Activated T-helper 1 cell treated with anti-CD3 and anti-CD28 coated beads, Interleukin-12 subunit alpha, Interleukin-12 subunit beta, Interleukin-2, Interleukin-4 antibody, amounts not matched to agents 30 ng/mL and 10 ng/mL and 1 ng/mL, durations not matched to agents 14 hours and 24 hours and 36 hours (primary cell): ENCODE measurements around the gene UBXN7. TPM values are rescaled to one million over a fixed set of nuclear protein-coding genes. Genes with fewer than 3 reads are reported as not detected.

Experiments used
- DNase-seq: peaks from one replicate; pipeline ENCODE4 v3.0.0; 2021; ENCODE audit warnings: low spot score
- H3K27ac Mint-ChIP-seq: one replicate; pipeline ENCODE4 v1.8.0; 2021; ENCODE audit warnings: mild to moderate bottlenecking, mixed read lengths
- H3K27me3 Mint-ChIP-seq: one replicate; pipeline ENCODE4 v1.8.0; 2022; ENCODE audit warnings: mild to moderate bottlenecking, moderate library complexity, mixed read lengths; ENCODE audit not compliant: insufficient read depth
- H3K36me3 Mint-ChIP-seq: one replicate; pipeline ENCODE4 v1.8.0; 2021; ENCODE audit warnings: low read depth, mixed read lengths
- H3K4me1 Mint-ChIP-seq: one replicate; pipeline ENCODE4 v1.8.0; 2021; ENCODE audit warnings: low read depth, mixed read lengths
- H3K4me3 Mint-ChIP-seq: one replicate; pipeline ENCODE4 v1.8.0; 2021; ENCODE audit warnings: mild to moderate bottlenecking, moderate library complexity, mixed read lengths
- H3K9me3 Mint-ChIP-seq: one replicate; pipeline ENCODE4 v1.8.0; 2021; ENCODE audit warnings: mixed read lengths
- intact Hi-C: fragments of 100-400 bp; cut with micrococcal nuclease; formaldehyde crosslinking; loops from one replicate; pipeline ENCODE4 v1.15.1; 2024
- total RNA-seq: library from RNA; stranded (reverse); gene quantifications from 2 replicates; pipeline ENCODE4 v1.2.3, GENCODE V29; 2022

UBXN7 gene
- total RNA-seq, 1 donor from 2014 or later, result 60.9 TPM

DNA sequence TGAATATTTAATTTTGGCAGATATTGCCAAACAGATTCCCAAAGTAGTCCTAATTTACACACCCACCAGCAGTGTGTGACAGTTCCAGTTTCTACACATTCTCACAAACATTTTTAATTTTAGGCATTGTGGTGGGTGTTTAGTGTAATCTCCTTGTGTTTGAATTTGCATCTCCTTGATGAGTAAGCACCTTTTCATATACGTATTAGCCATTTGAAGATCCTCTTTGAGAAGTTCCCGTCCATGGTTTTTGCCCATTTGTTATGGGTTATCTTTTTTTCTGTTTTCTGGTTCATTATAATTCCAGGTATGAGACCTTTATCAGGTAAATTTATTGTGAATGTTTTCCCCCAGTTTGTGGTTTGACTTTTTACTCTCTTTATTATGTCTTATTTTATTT, 91.8 kb downstream of the UBXN7 start:
- no peak overlapping the region for H3K27ac Mint-ChIP-seq
- no peaks in the 10 kb centered on the region for H3K36me3 Mint-ChIP-seq
- intact Hi-C loops, result no loop called here
- no peaks in the 10 kb centered on the region for H3K9me3 Mint-ChIP-seq
- no peaks in the 10 kb centered on the region for H3K4me1 Mint-ChIP-seq
- DNase-seq, result no peak
- H3K4me3 Mint-ChIP-seq, result no peak overlapping the region
- no peaks in the 10 kb centered on the region for H3K27me3 Mint-ChIP-seq

DNA sequence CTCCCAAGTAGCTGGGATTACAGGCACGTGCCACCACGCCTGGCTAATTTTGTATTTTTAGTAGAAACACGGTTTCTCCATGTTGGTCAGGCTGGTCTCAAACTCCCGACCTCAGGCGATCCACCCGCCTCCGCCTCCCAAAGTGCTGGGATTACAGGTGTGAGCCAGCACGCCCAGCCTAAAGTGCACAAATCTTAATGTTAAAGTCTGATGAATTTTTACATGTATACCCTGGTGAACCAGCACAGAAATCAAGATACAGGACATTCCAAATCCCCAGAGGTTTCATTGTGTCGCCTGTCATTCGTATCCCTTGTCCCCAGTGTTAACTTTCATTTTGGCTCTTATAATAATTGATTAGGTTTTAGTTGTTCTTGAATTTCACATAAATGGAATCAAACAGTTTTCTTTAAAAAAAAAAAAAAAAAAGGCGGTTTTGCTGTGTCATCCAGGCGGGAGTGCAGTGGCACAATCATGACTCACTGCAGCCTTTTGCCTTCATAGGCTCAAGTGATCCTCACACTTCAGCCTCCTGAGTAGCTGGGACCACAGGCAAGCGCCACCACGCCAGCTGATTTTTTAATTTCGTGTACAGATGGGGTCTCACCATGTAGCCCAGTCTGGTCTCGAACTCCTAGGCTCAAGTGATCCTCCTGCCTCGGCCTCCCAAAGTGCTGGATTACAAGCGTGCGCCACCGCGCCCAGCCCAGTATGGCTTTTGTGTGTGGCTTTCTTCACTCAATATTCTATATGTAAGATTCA, 92.6 kb downstream of the UBXN7 start:
- DNase-seq, result no peak
- intact Hi-C loops, result no loop called here
- no peaks in the 10 kb centered on the region for H3K4me1 Mint-ChIP-seq
- no peak overlapping the region for H3K27ac Mint-ChIP-seq
- H3K9me3 Mint-ChIP-seq, result no peaks in the 10 kb centered on the region
- H3K27me3 Mint-ChIP-seq, result no peaks in the 10 kb centered on the region
- no peaks in the 10 kb centered on the region for H3K36me3 Mint-ChIP-seq
- no peak overlapping the region for H3K4me3 Mint-ChIP-seq

DNA sequence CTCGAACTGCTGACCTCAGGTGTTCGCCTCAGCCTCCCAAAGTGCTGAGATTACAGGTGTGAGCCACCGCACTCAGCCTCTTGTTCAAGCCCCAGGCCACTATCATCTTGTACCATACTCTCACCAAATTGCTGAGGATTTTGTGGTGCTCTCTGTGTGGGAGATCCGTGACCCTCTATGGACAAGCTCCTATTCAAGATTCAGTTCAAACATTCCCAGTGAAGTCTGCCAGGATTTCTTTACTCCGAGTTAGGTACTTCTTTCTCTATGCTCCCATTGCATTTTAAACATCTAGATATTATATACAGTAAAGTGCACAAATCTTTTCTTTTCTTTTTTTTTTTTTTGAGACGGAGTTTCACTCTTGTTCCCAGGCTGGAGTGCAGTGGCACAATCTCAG, 93.2 kb downstream of the UBXN7 start:
- Mint-ChIP-seq H3K27ac (no peak overlapping the region), H3K4me1 (no peaks in the 10 kb centered on the region), H3K36me3 (no peaks in the 10 kb centered on the region), H3K4me3 (no peak overlapping the region), H3K27me3 (no peaks in the 10 kb centered on the region), H3K9me3 (no peaks in the 10 kb centered on the region)
- intact Hi-C loops, result no loop called here
- DNase-seq, result no peak

DNA sequence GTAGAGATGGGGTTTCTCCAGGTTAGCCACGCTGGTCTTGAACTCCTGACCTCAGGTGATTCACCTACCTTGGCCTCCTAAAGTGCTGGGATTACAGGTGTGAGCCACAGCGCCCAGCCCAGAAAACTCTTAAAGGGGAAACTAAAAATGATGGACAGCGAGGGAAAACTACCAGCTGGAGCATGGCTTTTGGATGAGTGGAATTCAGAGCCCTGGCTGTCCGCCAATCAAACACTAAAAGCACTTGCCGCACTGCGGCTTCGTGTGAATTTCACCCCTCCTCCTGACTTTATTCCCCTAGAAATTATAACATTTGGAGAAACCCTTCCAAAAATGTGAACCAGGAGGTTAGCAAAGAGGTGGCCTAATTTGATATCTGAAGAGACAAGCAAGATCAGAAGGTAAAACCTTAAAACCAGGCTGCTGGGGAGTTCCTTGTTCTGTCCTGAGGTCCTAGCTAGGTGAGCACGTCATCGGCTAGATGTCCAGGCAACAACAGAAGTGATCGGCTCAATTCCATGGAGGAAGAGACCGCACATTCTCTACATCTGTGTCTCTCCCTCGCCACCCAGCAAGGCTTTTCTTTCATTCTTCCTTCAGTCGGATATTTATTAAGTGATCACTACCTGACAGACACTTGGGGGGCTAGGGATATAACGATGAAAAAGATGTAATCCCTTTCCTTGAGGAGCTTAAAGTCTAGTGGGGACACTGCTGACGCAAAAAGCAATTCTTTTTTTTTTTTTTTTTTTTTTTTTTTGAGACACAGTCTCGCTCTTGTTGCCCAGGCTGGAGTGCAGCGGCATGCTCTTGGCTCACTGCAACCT, 95.7 kb downstream of the UBXN7 start:
- no peaks in the 10 kb centered on the region for H3K9me3 Mint-ChIP-seq
- no peaks in the 10 kb centered on the region for H3K4me1 Mint-ChIP-seq
- intact Hi-C loops, result no loop called here
- DNase-seq, result no peak
- H3K27ac Mint-ChIP-seq, result no peak overlapping the region
- no peaks in the 10 kb centered on the region for H3K36me3 Mint-ChIP-seq
- no peak overlapping the region for H3K4me3 Mint-ChIP-seq
- H3K27me3 Mint-ChIP-seq, result peaks cover 4% of the 10 kb centered on the region

DNA sequence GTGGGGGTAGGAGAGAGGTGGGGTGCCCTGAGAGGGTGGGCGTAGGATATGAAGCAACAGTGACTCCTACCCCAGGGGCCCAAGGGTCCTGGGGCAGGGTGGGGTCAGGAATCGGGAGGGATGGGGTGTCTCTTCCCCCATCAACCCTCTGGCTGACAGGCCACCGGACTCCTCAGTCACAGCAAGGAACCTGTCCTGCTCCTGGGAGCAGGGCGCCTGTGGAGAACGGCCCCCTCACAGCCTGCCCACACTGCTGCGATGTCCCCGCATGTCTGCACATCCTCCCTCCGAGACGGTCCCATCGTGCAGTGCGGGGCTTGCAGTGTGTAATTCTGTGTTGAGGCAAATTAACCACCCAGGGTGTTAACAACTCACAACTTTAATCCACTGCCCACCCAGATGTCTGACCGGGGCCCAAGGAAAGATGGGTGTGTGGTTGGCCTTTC, 96.7 kb downstream of the UBXN7 start:
- H3K36me3 Mint-ChIP-seq, result no peaks in the 10 kb centered on the region
- intact Hi-C loops, result no loop called here
- H3K4me3 Mint-ChIP-seq, result no peak overlapping the region
- DNase-seq, result no peak
- no peaks in the 10 kb centered on the region for H3K9me3 Mint-ChIP-seq
- H3K27ac Mint-ChIP-seq, result no peak overlapping the region
- H3K4me1 Mint-ChIP-seq, result no peaks in the 10 kb centered on the region
- peaks cover 4% of the 10 kb centered on the region for H3K27me3 Mint-ChIP-seq

DNA sequence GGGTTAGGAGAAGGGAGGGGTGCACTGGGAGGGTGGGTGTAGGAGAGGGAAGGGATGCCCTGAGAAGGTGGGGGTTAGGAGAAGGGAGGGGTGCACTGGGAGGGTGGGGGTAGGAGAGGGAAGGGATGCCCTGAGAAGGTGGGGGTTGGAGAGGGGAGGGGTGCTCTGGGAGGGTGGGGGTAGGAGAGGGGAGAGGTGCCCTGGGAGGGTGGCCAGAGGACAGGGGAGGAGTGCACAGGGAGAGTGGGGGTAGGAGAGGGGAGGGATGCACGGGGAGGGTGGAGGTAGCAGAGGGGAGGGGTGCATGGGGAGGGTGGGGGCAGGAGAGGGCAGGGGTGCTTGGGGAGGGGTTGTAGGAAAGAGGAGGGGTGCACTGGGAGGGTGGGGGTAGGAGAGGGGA, 97.2 kb downstream of the UBXN7 start:
- intact Hi-C loops, result no loop called here
- no peak for DNase-seq
- Mint-ChIP-seq H3K4me3 (no peak overlapping the region), H3K36me3 (no peaks in the 10 kb centered on the region), H3K4me1 (no peaks in the 10 kb centered on the region), H3K27ac (no peak overlapping the region), H3K9me3 (no peaks in the 10 kb centered on the region), H3K27me3 (peaks cover 10% of the 10 kb centered on the region)

DNA sequence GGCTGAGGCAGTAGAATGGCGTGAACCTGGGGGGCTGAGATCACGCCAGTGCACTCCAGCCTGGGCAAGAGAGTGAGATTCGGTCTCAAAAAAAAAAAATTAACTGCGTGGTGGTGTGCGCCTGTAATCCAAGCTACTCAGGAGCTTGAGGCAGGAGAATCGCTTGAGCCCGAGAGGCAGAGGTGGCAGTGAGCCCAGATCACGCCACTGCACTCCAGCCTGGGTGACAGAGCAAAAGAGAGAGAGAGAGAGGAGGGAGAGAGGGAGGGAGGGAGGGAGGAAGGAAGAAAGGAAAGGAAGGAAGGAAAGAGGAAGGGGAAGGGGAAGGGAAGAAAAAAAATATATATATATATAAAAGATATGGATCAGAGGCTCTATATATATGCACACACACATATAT, 100.1 kb downstream of the UBXN7 start:
- Mint-ChIP-seq H3K4me3 (no peak overlapping the region), H3K9me3 (no peaks in the 10 kb centered on the region), H3K27me3 (peaks cover 23% of the 10 kb centered on the region), H3K4me1 (no peaks in the 10 kb centered on the region), H3K36me3 (no peaks in the 10 kb centered on the region), H3K27ac (no peak overlapping the region)
- intact Hi-C loops, result no loop called here
- DNase-seq, result no peak

DNA sequence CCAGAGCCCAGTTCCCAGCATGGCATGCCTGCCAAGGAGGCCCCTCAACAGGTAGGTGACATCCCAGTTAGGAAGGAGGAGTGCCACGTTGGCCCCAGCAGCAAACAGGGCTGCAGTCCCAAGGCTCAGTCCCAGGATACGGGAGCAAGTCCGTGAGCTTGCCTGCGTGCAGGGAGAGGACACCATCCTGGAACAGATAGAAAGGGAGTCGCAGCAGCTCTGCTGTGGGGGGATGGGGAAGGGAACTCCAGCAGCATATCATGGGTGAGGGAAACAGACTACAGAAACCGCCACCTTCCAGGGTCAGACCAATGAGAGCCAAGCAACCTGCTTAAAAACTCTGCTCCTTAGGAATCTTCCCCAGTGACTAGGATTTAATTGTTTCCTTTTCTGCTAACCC, 104.8 kb downstream of the UBXN7 start:
- Mint-ChIP-seq H3K4me1 (no peaks in the 10 kb centered on the region), H3K27ac (no peak overlapping the region), H3K4me3 (no peak overlapping the region), H3K36me3 (no peaks in the 10 kb centered on the region), H3K9me3 (no peaks in the 10 kb centered on the region), H3K27me3 (peaks cover 28% of the 10 kb centered on the region)
- intact Hi-C loops, result no loop called here
- no peak for DNase-seq

DNA sequence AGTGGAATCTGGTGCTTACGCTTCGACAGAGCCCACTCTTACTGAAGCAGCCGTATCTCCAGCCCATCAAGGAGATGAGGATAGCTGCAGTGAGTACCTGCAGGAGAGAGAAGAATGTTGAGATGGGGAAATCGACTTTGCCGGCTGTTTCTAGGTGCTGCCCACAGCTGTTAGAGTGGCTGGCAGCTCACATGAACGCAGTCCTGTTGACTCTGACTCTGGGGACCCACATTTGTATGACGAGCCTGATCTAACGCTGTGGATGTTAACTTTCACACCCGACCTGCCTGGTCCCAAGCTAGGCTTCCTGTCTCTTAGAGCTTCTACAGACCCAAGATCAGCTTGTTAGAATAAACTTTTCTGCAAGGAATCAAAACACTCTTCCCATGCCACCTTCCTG, 105.3 kb downstream of the UBXN7 start:
- H3K27ac Mint-ChIP-seq, result no peak overlapping the region
- peaks cover 26% of the 10 kb centered on the region for H3K27me3 Mint-ChIP-seq
- DNase-seq, result no peak
- H3K9me3 Mint-ChIP-seq, result no peaks in the 10 kb centered on the region
- no peaks in the 10 kb centered on the region for H3K4me1 Mint-ChIP-seq
- intact Hi-C loops, result no loop called here
- no peak overlapping the region for H3K4me3 Mint-ChIP-seq
- no peaks in the 10 kb centered on the region for H3K36me3 Mint-ChIP-seq

DNA sequence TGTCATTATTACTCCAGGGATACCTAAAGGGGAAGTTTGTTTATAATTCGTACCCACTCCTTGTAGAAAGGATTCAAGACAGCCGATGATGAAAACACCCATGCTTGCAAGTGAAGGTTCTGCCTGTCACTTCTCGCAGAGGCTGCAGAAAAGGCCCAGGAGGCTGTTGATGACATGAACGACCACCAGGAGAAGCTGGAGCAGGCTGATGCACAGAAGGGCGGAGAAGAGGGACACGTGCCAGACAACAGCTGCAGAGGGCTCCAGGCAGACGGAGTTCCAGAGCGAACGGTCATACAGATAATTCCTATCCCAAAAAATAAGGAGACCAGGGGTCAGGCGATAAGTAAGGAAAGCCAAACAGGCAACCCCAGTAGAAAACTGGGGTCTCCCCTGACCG, 108.5 kb downstream of the UBXN7 start:
- Mint-ChIP-seq H3K4me1 (no peaks in the 10 kb centered on the region), H3K27ac (no peak overlapping the region), H3K27me3 (peaks cover 14% of the 10 kb centered on the region), H3K9me3 (no peaks in the 10 kb centered on the region), H3K4me3 (no peak overlapping the region), H3K36me3 (no peaks in the 10 kb centered on the region)
- intact Hi-C loops, result no loop called here
- DNase-seq, result no peak

DNA sequence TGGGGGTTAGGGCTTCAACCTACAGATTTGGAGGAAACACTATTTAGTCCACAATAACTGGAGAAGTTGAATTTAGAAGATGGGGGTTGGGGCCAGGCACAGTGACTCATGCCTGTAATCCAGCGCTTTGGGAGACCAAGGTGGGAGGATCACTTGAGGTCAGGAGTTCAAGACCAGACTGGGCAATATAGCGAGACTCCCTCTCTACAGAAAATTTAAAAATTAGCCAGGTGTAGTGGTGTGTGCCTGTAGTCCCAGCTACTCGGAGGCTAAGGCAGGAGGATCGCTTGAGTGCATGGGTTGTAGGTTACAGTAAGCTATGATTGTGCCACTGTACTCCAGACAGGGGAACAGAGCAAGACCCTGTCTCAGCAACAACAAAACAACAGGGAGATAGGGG, 109.2 kb downstream of the UBXN7 start:
- Mint-ChIP-seq H3K4me3 (no peak overlapping the region), H3K36me3 (no peaks in the 10 kb centered on the region), H3K27ac (no peak overlapping the region), H3K27me3 (peaks cover 14% of the 10 kb centered on the region), H3K9me3 (no peaks in the 10 kb centered on the region), H3K4me1 (no peaks in the 10 kb centered on the region)
- intact Hi-C loops, result no loop called here
- no peak for DNase-seq

DNA sequence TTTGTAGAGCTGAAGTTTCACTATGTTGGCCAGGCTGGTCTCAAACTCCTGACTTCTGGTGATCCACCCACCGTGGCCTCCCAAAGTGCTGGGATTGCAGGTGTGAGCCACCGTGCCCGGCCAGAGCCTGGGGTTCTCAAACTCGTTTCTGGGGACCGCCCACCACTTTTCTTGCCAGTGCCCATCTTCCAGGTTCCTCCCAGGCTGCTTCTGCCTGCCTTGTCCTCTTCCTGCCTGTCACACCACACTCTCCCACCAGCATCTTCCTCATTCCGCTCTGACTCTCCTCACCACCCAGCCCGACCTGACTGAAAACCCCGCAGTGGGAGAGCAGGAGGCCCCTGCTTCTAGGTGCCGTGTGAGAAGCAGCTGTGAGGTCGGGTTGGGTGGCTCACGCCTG, 111.1 kb downstream of the UBXN7 start:
- no peak for DNase-seq
- Mint-ChIP-seq H3K4me1 (peaks cover 7% of the 10 kb centered on the region), H3K9me3 (no peaks in the 10 kb centered on the region), H3K36me3 (peaks cover 4% of the 10 kb centered on the region), H3K27ac (no peak overlapping the region), H3K4me3 (peak overlapping the region; percentile 53), H3K27me3 (peaks cover 3% of the 10 kb centered on the region)
- intact Hi-C loops, result no loop called here

DNA sequence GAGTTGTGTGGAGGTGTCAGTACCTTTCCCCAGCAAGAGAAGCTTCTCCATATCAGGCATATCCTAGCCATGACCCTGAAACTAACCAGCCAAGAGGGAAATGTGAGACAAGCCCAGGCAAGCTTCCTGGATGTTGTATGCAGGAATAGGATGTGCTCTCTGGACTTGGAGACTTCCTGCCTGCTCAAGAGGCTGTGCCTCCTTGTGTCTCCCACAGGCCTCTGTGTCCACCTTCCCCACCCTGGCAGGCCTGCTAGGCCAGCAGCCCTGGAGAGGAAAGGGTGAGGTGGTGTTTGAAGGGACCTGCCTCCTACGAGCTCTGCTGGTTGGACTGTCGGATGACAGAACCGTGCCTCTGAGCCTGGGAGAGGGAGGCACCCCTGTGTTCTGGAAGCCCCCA, 112.1 kb downstream of the UBXN7 start:
- intact Hi-C loops, result no loop called here
- Mint-ChIP-seq H3K36me3 (peaks cover 4% of the 10 kb centered on the region), H3K4me1 (peaks cover 7% of the 10 kb centered on the region), H3K27me3 (peaks cover 3% of the 10 kb centered on the region), H3K4me3 (no peak overlapping the region), H3K27ac (no peak overlapping the region), H3K9me3 (no peaks in the 10 kb centered on the region)
- no peak for DNase-seq
